Inflammatory macrophage (primary cell): ENCODE data around the gene SEC24A.
"Not testable (repeated sequence)": the region's sequence is repeated elsewhere in the genome, so short reads cannot be mapped to it uniquely, and the experiment has no call there.

Experiments
- DNase-seq, 2 donors: peaks; one replicate each; pipeline ENCODE4 v3.0.0-alpha.2; 2020 to 2022
- total RNA-seq, 18 experiments: gene quantifications; one replicate each; lab custom pipeline; 2026; ENCODE audit warnings: mixed read lengths in 6 of 18, inconsistent platforms in 2 of 18; lab: John Stamatoyannopoulos, UW

SEC24A gene
- total RNA-seq = 50.4 to 149 (median 82.8) reads per million in 18 experiments

DNA sequence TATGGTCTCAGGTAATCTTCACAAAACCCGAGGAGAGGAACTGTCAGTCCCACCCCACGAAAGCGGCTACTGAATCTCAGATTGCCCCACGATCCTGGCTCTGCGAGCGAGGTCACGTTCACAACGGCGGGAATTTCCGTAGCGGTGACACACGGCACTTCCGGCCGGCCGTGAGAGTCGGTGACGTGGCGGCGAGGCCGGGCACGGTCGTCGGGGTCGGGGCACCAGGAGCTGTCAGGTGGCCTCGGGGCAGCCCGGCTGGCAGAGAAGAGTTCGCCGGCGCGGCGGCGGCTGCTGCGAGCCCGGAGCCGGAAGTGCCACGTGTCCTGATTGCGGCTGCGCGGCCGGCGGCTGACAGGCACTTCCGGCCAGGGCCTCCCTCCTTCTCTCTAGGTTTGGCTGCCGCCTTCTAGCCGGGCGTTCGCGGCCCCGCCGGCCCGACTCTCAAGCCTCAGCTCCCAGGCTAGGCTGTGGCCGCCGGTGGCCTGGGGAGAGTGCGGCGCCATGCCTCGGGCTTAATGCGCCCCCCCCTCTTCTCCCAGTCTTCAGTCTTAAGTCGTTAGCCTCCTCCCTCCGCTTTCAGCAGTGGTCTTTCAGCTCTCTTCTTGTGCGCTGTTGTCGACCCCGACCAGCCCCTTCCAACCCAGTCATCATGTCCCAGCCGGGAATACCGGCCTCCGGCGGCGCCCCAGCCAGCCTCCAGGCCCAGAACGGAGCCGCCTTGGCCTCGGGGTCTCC, at the start of gene SEC24A:
Gene SEC24A (plus strand): TSS at position 361 of the 738 bp plus-strand sequence. CDS start 292 bp downstream, at position 653.
- peak; percentile 88 to 93 for DNase-seq

DNA sequence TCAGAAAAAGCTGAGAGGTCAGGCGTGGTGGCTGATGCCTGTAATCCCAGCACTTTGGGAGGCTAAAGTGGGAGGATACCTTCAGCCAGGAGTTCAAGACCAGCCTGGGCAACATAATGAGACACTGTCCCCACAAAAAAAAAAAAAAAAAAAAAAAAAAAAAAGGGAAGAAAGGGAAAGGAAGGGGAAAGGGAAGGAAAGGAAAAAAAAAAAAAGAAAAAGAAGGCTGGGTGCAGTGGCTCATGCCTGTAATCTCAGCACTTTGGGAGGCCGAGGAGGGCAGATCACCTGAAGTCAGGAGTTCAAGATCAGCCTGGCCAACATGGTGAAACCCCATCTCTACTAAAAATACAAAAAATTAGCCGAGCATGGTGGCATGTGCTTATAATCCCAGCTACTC, 48.8 kb upstream of the SEC24A start:
- not testable (repeated sequence) for DNase-seq

DNA sequence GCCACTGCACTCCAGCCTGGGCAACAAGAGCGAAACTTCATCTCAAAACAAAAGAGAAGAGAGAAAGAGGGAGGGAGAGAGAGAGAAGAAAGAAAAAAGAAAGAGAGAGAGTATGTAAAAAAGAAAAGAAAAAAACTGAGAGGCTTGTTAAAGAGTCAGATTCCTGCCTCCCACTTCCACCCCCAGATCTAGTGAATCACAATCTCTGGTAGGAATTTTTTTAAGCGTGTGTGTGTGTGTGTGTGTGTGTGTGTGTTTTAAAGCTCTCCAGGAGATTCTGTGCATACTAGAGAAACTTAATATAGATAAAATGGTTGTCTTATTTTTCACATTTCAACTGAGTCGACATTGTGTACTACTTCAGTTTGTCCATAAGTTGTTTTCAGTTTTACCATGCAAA, 48.0 kb upstream of the SEC24A start:
- no peak for DNase-seq

DNA sequence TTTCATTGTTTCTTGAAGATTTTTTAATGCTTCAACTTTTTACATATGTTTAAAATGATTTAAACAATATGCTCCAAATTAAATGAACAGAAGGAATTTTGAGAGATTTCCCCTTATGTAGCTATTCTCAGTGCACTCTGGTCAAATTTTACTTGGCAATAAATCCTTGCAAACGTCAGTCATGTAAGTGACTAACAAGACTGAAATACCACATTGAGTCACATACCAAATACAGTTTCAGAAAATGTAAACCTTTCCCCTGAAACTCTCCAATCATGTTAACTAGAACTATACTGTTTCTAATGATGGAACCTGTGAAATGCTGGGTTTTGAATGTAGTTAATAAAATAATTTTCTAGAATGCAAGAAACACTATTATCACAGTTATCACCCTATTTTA, 45.5 kb upstream of the SEC24A start:
- no peak for DNase-seq

DNA sequence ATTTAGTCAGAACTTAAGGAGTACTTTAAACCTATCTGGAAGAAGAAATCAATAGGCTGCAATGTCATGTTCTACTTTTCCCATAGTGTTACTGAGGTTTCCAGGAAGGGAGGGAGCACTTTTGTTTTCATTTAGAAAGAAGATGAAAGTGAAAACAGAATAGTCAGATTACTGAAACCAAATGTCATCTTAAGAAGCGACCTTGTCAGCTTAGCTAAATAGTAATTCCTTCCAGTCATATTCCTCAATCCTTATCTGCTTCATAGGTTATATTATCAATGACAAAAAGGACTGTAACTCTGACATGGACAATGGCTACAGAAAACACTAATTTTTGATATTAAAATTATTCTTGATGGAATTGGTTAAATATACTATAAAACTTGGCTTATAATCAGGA, 43.7 kb upstream of the SEC24A start:
- no peak for DNase-seq

DNA sequence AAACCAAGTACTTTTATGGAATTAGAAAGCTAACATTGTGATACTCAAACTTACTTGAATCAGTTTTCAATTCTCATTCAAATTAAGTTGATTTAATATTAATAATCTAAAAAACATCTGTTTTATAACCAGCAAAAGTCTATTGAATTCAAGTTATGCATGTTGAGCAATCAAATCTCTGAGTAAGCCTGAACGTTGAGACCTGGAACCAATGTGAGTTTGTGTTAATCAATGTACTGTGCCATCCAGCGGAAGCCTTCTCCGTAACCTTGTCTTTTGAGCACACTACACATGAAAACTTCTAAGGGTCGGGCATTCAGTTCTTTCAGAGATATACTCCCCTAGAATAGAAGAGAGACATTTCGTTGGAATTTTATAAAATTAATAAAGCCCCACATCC, 41.9 kb upstream of the SEC24A start:
- no peak for DNase-seq

DNA sequence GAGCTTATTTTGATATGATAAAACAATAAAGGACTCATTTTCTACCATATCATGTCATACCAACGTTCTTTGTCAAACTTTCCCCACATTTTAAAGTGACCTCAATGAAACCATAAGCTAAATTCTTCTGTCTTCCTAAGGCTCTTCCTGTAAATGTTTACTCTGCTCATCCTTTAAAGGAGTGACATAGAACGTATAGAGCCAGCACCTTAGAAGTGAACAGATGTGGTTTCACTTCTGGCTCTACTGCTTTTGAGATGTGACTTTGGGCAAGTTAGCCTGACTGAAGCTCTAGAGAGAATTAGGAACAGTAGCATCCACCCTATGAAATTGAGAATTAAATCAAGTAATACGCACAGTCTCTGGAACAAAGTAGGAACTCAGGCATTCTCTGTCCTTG, 40.0 kb upstream of the SEC24A start:
- DNase-seq = no peak

DNA sequence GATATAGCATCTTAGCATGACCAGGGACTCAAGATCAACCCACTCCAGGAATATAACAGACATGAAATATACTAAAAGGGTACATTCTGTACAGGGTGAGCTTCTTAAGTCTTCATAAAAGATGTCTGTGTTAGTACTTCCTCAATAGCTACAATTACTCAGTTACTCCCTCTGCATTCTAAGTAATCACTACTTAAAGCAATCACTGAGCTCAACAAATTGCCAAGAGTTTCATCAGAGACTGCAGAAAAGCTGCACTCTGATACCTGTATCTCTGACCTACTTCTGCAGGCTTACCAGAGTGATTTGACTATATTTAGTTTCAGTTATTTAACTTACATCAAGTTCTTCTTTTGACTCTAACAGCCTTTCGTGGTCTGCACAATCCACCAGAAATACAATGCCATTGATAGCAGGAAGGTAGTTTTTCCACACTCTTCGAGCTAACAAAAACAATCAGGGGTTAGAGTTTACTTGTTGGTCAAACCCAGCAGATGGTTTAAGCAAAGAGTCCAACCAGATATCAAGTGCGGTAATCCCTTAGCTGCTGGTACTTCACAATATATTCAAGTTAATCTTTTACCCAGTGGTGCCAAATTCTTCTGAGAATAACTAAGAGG, 39.2 kb upstream of the SEC24A start:
- no peak for DNase-seq

DNA sequence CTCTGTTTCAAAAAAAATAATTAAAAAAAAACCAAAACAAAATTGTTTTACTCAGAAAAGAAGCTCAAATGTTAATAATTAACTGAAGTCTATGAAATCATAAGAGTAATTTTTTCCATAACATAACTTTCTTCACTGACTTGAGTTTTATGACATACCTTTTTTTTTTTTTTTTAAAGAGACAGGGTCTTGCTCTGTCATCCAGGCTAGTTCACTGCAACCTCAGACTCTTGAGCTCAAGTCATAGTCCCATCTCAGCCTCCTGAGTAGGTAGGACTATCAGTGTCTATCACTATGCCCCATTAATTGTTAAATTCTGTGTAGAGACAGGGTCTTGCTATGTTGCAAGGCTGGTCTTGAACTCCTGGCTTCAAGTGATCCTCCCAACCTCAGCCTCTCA, 37.9 kb upstream of the SEC24A start:
- DNase-seq = no peak

DNA sequence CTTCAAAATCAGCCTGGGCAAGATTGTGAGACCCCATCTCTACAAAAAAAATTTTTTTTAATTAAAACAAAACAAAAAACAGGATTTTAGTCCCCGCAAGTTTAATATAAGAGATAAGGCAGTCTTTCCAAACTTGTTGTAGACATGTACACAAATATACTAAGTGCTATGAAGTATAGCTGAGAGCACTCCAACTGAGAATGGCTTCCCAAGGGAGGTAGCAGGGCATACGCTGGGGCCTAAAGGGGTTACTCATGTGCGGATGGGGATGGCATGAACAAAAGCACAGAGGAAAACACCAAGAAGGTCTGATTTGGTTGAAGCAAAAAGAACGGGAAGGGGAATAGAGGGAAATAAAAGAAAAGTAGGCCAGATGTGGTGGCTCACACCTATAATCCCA, 37.1 kb upstream of the SEC24A start:
- no peak for DNase-seq

DNA sequence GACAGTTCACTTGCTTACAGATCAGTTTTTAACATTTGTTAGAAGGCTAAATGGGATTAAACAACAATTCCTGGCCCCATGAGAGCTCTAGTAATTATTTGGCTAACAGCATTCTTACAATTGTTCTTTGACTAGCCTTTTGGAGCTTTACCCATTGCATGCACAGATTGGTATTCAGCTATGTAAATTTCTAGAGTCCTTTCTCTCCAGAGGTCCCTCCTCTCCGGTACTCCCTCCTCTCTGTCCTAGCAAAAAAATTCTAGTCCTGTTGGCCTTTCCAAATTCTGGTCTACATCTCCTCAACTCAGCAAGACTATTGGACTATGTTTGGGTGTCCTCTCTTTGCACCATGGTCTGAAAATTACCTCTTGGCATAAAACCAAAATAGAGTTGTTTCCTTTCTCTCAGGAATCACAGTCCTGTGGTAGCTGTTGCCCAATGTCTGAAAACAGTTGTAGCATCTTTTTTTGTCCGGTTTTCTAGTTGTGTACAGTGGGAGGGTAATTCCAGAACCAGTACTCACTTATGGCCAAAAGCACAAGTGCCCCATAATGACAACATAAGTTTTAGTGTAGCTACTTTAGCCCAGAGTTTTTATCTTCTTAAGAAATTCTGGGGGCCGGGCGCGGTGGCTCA, 34.0 kb upstream of the SEC24A start:
- DNase-seq = no peak

DNA sequence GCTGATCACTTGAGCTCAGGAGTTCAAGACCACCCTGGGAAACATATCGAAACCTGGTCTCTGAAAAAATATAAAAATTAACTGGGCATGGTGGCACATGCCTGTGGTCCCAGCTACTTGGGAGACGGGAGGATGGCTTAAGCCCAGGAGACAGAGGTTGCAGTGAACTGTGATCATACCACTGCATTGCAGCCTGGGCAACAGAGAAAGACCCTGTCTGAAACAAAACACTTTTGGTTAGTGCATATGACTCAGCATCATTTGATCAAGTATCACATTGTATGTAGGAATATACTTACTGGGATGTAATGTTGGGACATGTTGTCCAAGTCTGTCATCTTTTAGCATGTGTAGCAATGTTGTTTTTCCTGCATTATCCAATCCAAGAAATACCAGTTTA, 28.0 kb upstream of the SEC24A start:
- no peak for DNase-seq

DNA sequence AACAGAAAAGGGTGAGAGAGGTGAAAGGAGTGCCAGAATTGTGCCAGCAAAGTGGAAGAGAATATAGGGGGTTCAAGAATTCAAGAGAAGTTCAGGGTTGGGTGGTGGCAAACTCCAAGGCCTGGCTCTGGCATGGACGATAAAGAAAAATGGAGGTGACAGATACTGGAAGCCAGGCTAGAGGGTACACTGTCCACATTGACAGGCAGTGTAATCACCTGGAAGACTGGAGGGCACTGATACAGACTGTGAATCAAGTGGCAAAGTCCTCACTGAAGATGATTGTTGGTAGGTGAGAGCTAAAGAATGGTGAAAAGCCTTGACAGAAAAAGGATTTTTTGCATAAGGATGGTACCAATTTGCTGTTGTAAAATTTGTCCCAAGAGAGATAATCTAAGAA, 23.0 kb upstream of the SEC24A start:
- no peak for DNase-seq

DNA sequence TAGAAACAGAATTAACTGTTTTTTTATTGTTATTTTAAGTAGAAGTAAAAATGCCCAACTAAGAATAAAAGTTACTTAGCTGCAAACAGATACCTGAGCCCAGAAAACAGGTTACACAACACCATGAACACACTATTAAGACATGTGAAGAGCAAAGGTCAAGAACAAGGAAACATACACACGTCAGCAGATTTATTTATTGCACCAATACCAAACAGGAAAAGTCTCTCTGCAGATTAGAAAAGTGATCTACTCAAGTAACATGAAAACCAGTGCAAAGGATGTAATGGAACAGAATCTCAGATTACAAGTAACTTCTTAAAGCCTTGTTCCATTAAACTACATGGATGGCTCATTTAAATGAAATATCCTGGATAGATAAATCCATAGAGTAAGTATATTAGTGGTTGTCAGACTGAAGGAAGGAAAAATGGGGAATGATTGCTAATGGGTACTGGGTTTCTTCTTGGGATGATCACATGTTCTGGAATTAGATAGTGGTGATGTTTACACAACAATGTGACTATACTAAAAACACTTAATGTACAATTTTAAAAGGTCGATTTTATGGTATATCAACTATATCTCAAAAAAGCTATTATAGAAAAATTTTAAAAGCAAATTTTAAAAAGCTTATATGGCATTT, 22.1 kb upstream of the SEC24A start:
- peak; percentile 13 to 48 for DNase-seq

DNA sequence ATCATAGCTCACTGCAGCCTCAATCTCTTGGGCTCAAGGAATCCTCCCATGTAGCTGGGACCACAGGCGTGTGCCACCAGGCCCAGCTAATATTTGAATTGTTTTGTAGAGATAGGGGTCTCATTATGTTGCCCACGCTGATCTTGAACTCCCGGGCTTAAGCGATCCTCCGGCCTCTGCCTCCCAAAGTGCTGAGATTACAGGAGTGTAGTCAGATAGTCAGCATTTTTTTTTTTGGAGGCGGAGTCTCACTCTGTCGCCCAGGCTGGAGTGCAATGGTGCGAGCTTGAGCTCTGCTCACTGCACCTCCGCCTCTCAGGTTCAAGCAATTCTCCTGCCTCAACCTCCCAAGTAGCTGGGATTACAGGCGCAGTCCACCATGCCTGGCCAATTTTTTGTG, 14.4 kb upstream of the SEC24A start:
- no peak for DNase-seq

DNA sequence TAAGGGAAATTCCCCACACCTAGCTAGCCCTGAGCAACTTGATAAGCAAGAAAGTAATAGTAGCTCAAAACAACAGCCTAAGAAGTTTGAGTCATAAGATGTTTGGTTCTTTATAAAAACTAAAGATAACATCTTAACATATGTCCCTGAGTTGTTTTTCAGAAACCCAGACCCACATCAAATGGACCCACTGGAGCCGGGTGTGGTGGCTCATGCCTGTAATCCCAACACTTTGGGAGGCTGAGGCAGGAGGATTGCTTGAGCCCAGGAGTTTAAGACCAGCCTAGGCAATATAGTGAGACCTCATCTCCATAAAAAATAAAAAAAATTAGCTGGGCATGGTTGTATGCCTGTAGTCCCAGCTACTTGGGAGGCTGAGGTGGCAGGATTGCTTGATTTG, 13.2 kb upstream of the SEC24A start:
- not testable (repeated sequence) for DNase-seq

DNA sequence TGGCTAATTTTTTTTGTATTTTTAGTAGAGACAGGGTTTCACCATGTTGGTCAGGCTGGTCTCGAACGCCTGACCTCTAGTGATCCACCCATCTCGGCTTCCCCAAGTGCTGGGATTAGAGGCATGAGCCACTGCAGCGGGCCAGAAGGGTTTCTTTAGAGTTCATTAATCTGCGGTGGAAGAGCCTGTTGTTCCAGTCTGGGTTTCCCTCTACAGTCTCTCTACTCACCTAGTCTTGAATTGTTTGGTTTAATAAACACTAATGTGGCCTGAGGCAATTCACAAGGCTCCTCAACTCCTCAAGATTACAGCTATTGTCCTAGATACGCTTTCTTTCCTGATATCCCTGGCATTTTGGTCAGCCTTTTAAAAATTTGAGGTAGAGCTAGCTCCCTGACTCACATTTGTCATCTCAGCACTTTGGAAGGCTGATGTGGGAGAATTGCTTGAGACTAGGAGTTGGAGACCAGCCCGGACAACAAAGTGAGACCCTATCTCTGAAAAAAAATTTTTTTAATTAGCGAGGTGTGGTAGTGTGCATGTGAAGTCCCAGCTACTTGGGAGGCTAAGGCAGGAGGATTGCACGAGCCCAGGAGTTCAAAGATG, 11.4 kb upstream of the SEC24A start:
- no peak for DNase-seq

DNA sequence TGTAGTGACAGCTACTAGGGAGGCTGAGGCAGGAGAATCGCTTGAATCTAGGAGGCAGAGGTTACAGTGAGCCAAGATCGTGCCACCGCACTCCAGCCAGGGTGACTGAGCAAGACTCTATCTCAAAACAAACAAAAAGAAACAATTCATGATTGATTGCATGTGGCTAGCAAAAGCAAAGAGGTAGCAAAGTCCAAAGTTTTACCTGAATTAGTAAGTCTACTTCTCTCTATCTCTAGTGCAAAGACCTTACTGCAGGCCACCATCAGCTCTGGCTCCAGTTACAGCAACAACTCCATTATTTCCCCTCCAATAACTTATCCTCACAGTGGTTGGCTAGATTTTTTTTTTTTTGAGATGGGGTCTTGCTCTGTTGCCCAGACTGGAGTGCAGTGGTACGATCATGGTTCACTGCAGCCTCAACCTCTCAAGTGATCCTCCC, 9.8 kb upstream of the SEC24A start:
- DNase-seq = no peak

DNA sequence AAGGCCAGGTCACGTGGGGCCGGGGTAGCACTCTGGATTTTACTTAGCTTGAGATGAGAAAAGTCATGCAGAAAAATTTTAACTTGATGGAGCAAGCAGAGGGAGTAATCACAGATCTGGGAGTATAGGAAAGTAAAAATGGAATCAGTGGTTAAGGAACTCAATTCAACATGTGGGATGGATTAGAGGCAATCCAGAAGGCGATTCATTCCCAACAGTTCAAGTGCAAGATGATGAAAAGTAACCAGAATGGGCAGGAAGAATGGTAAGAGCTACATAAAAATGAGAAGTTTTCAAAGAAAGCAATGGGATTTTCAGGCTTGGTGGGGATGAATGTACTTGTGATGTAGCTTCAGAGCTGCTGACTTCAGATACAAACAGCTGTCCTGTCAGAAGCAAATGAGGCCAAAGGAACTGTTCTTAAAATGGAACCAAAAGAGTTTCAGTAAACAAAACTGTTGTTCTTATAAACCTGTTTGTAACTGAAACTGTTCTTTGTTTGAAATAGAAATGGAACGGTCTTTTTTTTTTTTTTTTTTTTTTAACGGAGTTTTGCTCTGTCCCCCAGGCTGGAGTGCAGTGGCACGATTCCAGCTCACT, 5.6 kb upstream of the SEC24A start:
- no peak for DNase-seq

DNA sequence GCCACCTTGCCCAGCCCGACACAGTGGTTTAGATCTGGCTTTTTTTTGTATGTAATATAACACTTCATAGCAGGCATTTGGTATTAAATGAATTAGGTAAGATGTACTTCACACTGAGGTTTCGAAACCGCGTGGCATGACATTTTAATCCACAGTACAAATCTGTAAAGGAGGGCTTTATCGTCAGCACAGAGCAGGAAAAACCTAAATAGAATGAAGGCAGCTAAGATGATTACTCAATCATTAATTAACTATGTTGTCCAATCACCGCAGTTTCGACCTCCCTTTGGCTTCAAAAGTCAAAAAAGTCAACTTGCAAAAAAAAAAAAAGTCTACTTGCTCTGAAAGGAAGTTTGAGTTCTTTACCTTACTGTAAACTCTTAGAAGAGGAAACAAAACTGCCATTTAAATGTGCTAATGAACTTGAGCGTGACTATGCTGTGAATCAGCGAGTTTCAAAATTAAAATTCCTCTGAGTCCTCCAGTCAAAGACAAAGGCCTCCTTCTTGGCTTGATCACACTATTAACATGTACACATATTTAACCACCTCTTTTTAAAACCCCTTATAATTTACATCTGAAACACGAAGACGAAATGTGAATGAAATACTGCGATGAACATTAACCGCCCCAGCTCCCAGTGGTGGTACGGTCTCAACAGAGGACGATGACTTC, 698 bp upstream of the SEC24A start:
- peak; percentile 60 to 79 for DNase-seq

DNA sequence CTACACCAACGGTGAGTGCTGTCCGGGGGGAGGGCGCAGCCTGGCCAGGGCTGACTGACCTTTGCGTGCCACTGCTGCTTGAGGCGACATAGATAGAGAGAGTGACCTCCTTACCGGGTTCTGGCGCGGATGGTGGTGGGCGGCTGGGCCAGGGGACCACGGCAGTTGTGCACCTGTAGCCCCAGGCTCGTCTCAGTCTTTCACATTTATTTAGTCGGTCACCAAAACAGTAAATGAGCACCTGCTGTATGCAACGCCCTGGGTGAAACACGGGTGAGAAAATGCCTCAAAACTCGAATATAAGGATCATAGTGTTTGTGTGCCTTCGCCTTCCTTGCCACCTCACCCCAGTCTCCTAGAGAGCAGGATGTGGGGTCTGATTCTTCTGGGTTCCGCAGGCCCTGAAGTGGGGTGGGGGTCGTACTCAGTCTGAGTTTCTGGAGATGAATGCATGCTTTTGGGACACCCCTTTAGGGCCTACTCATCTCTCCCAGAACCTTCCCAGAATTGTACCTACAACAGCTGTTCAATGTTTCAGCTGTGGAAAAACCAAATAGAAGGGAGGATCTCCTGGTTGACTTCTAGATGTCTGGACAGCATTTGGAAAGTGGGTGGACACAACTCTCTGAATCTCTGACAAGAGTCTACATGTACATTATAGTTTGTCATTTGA, 714 bp downstream of the SEC24A start:
- peak in 1 of 2 donors; percentile 10 for DNase-seq
